ENCODE data around the gene PPP2R3A.
"Not testable (repeated sequence)": the region's sequence is repeated elsewhere in the genome, so short reads cannot be mapped to it uniquely, and the experiment has no call there.

The PPP2R3A gene

DNA sequence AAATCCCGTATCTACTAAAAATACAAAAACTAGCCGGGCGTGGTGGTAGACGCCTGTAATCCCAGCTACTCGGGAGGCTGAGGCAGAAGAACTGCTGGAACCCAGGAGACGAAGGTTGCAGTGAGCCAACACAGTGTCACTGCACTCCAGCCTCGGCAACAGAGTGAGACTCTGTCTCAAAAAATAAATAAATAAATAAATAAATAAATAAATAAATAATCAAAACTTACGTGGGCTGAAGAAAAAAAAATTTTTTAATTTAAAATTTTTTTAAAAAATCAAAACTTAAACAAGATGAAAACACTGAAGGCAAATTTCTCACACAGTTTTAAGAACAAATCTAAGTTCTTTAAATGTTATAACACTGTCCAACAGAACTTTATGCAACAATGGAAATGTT is 216.2 kb downstream of the PPP2R3A start:
- H3K27me3 ChIP-seq (ENCODE audit: insufficient read depth, low read length), result no peaks in the 10 kb centered on the region
- peaks cover 97% of the 10 kb centered on the region for H3K79me2 ChIP-seq (ENCODE audit: control insufficient read depth, insufficient read depth, low read length, unreplicated experiment)
- H3K4me3 ChIP-seq (ENCODE audit: low read depth, low read length), result no peak overlapping the region
- no peak overlapping the region for H3K27ac ChIP-seq (ENCODE audit: low read depth, low read length)
- no peak overlapping the region for H2AFZ ChIP-seq (ENCODE audit: low read length, unreplicated experiment)
- H3K4me1 ChIP-seq (ENCODE audit: control insufficient read depth, insufficient read depth, low read length, unreplicated experiment), result peaks cover 12% of the 10 kb centered on the region
- no peaks in the 10 kb centered on the region for H3K36me3 ChIP-seq (ENCODE audit: insufficient read depth, low read length)

DNA sequence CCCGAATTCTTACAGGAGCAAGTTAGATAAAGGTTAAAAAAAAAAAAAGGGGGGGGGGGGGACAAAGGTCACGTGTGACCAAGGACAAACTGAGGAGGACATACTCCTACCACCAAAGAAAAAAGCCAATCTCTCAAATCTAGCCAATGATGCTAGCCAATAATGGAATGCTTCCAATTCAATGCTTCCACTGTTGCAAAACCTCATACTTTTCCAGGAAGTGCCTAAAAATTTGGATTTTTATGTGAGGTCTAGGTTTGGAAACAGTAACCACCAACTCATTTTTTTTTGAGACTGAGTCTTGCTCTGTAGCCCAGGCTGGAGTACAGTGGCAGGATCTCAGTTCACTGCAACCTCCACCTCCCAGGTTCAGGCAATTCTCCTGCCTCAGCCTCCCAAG is 219.2 kb downstream of the PPP2R3A start:
- no peak overlapping the region for H2AFZ ChIP-seq (ENCODE audit: low read length, unreplicated experiment)
- peaks cover 12% of the 10 kb centered on the region for H3K4me1 ChIP-seq (ENCODE audit: control insufficient read depth, insufficient read depth, low read length, unreplicated experiment)
- no peaks in the 10 kb centered on the region for H3K27me3 ChIP-seq (ENCODE audit: insufficient read depth, low read length)
- H3K27ac ChIP-seq (ENCODE audit: low read depth, low read length), result no peak overlapping the region
- peaks cover 97% of the 10 kb centered on the region for H3K79me2 ChIP-seq (ENCODE audit: control insufficient read depth, insufficient read depth, low read length, unreplicated experiment)
- no peaks in the 10 kb centered on the region for H3K36me3 ChIP-seq (ENCODE audit: insufficient read depth, low read length)
- H3K4me3 ChIP-seq (ENCODE audit: low read depth, low read length), result no peak overlapping the region

DNA sequence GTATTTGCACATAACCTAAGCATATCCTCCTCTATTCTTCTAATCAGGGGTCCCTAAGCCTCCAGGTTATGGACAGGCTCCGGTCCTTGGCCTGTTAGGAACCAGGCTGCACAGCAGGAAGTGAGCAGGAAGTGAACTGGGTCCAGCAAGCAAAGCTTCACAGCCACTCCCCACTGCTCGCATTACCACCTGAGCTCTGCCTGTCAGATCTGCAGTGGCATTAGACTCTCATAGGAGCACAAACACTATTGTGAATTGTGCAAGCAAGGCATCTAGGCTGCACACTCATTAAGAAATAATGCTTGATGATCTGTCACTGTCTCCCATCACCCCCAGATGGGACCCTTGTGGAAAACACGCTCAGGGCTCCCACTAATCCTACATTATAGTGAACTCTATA is 220.8 kb downstream of the PPP2R3A start:
- Histone ChIP-seq H3K4me1 (ENCODE audit: control insufficient read depth, insufficient read depth, low read length, unreplicated experiment) (peaks cover 8% of the 10 kb centered on the region), H2AFZ (ENCODE audit: low read length, unreplicated experiment) (no peak overlapping the region), H3K79me2 (ENCODE audit: control insufficient read depth, insufficient read depth, low read length, unreplicated experiment) (peaks cover 98% of the 10 kb centered on the region), H3K4me3 (ENCODE audit: low read depth, low read length) (no peak overlapping the region), H3K27ac (ENCODE audit: low read depth, low read length) (no peak overlapping the region), H3K27me3 (ENCODE audit: insufficient read depth, low read length) (no peaks in the 10 kb centered on the region), H3K36me3 (ENCODE audit: insufficient read depth, low read length) (no peaks in the 10 kb centered on the region)

DNA sequence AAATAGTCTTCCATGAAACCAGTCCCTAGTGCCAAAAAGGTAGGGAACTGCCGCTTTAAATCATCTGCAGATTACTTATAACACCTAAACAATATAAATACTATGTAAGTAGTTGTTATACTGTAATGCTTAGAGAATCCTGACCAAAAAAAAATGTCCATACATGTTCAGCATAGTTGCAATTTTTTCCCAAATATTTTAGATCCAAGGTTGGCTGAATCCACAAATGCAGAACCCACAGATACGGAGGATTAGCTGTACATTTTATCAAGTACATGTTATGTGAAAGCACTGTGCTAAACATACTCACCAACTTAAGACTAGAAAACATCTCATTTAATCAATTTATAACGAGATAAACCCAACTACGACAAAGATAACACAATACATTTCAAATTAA is 221.3 kb downstream of the PPP2R3A start:
- no peak overlapping the region for H3K4me3 ChIP-seq (ENCODE audit: low read depth, low read length)
- peaks cover 99% of the 10 kb centered on the region for H3K79me2 ChIP-seq (ENCODE audit: control insufficient read depth, insufficient read depth, low read length, unreplicated experiment)
- peaks cover 10% of the 10 kb centered on the region for H3K4me1 ChIP-seq (ENCODE audit: control insufficient read depth, insufficient read depth, low read length, unreplicated experiment)
- H3K27ac ChIP-seq (ENCODE audit: low read depth, low read length), result no peak overlapping the region
- H2AFZ ChIP-seq (ENCODE audit: low read length, unreplicated experiment), result no peak overlapping the region
- H3K27me3 ChIP-seq (ENCODE audit: insufficient read depth, low read length), result no peaks in the 10 kb centered on the region
- H3K36me3 ChIP-seq (ENCODE audit: insufficient read depth, low read length), result no peaks in the 10 kb centered on the region

DNA sequence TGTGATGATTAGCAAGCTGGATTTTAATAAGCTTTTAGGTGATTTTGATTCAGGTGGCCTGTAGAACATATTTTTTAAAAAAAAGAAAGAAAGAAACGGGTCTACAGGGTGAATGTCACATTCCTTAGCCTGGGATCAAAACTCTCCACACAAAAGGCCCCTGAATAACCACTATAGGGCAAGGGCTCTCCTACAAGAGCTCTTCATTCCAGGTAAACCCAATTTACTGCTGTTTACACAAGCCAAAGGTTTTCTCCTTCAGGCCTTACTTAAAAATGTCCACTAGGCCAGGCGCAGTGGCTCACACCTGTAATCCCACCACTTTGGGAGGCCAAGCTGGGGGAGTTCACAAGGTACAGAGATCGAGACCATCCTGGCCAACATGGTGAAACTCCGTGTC is 222.3 kb downstream of the PPP2R3A start:
- no peak overlapping the region for H3K4me3 ChIP-seq (ENCODE audit: low read depth, low read length)
- H3K36me3 ChIP-seq (ENCODE audit: insufficient read depth, low read length), result no peaks in the 10 kb centered on the region
- no peaks in the 10 kb centered on the region for H3K27me3 ChIP-seq (ENCODE audit: insufficient read depth, low read length)
- H2AFZ ChIP-seq (ENCODE audit: low read length, unreplicated experiment), result no peak overlapping the region
- H3K4me1 ChIP-seq (ENCODE audit: control insufficient read depth, insufficient read depth, low read length, unreplicated experiment), result peaks cover 13% of the 10 kb centered on the region
- H3K27ac ChIP-seq (ENCODE audit: low read depth, low read length), result no peak overlapping the region
- H3K79me2 ChIP-seq (ENCODE audit: control insufficient read depth, insufficient read depth, low read length, unreplicated experiment), result peaks cover 99% of the 10 kb centered on the region

DNA sequence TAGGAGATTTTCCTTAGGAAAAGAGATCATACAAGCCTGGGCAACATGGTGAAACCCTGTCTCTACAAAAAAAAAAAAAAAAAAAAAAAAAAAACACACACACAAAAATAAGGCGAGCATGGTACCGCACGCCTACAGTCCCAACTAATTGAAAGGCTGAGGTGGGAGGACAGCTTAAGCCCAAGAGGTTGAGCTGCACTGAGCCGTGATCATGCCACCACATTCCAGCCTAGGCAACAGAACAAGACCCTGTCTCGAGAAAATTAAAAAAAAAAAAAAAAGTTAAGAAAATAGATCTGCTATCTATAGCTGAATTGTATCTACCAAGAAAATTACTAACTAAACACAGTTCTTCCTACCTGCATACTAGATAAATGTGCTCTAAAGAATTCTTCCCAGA is 223.5 kb downstream of the PPP2R3A start:
- Histone ChIP-seq H3K4me3 (ENCODE audit: low read depth, low read length) (no peak overlapping the region), H3K79me2 (ENCODE audit: control insufficient read depth, insufficient read depth, low read length, unreplicated experiment) (peaks cover 99% of the 10 kb centered on the region), H3K36me3 (ENCODE audit: insufficient read depth, low read length) (no peaks in the 10 kb centered on the region), H3K27ac (ENCODE audit: low read depth, low read length) (no peak overlapping the region), H3K27me3 (ENCODE audit: insufficient read depth, low read length) (no peaks in the 10 kb centered on the region), H3K4me1 (ENCODE audit: control insufficient read depth, insufficient read depth, low read length, unreplicated experiment) (peaks cover 13% of the 10 kb centered on the region), H2AFZ (ENCODE audit: low read length, unreplicated experiment) (no peak overlapping the region)

DNA sequence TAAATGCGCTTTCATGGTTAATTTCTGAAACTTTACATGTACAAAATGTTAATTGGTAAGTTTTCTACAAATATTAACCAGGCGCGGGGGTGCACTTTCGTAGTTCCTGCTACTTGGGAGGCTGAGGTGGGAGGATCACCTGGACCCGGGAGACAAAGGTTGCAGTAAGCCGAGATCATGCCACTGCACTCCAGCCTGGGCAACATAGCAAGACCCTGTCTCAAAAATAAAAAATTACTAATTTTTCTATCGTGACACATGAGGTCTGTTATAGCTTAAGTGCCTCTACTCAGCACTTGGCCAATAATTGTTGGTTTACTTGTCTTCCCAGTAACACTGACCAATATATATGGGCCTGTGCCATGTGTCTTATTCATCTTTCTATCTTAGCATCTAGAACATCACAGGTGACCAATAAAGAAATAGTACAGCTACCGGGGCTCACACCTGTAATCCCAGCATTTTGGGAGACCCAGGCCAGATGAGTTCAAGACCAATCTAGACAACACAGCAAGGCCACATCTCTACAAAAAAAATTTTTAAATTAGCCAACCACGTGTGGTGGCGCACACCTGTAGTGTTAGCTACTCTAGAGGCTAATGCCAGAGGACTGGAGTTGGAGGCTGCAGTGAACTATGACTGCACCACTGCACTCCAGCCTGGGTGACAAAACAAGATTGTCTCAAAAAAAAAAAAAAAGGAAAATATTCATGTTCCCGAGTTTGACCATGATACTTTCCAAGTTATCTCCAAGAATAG is 224.5 kb downstream of the PPP2R3A start:
- 0 out of 2 replicates have a peak, but pooled peaks cover 4% of the 10 kb centered on the region for H3K36me3 ChIP-seq (ENCODE audit: insufficient read depth, low read length)
- no peak overlapping the region for H2AFZ ChIP-seq (ENCODE audit: low read length, unreplicated experiment)
- no peaks in the 10 kb centered on the region for H3K27me3 ChIP-seq (ENCODE audit: insufficient read depth, low read length)
- peaks cover 99% of the 10 kb centered on the region for H3K79me2 ChIP-seq (ENCODE audit: control insufficient read depth, insufficient read depth, low read length, unreplicated experiment)
- peaks cover 13% of the 10 kb centered on the region for H3K4me1 ChIP-seq (ENCODE audit: control insufficient read depth, insufficient read depth, low read length, unreplicated experiment)
- H3K4me3 ChIP-seq (ENCODE audit: low read depth, low read length), result no peak overlapping the region
- no peak overlapping the region for H3K27ac ChIP-seq (ENCODE audit: low read depth, low read length)

DNA sequence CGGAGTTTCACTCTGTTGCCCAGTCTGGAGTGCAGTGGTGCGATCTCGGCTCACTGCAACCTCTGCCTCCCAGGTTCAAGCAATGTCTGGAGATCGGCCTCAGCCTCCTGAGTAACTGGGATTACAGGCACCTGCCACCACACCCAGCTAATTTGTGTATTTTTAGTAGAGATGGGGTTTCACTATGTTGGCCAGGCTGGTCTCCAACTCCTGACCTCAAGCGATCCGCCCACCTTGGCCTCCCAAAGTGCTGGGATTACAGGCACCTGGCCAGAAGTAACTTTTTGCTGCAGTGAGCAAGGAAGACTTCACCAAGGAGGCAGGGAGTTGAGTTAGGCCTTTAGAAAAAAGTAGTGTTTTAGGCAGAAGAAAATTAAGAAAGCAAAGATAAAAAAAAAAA is 226.7 kb downstream of the PPP2R3A start:
- H3K27ac ChIP-seq (ENCODE audit: low read depth, low read length); H3K27me3 ChIP-seq (ENCODE audit: insufficient read depth, low read length); H3K36me3 ChIP-seq (ENCODE audit: insufficient read depth, low read length); H3K4me1 ChIP-seq (ENCODE audit: control insufficient read depth, insufficient read depth, low read length, unreplicated experiment); H2AFZ ChIP-seq (ENCODE audit: low read length, unreplicated experiment): not testable (repeated sequence)
- peaks cover 85% of the 10 kb centered on the region for H3K79me2 ChIP-seq (ENCODE audit: control insufficient read depth, insufficient read depth, low read length, unreplicated experiment)
- H3K4me3 ChIP-seq (ENCODE audit: low read depth, low read length), result peak overlapping the region; percentile 92

DNA sequence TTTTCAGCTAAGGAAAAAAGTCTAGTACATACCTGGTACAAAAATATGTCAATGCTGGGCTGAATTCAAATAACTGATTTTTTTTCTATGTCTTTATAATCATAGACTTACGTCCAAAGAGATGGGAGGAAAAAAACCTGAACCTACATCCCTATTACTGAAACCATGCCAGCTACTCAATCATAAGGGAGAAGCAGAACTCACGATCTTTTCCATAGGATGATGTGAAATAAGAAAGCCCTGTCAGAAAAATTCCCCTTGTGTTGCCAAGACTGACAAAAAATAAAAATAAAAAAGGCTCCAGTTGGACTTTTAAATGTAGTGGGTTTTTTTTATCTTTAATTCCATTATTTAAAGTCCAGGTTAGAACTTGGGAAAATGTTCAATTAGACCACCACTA is 227.3 kb downstream of the PPP2R3A start:
- H3K4me1 ChIP-seq (ENCODE audit: control insufficient read depth, insufficient read depth, low read length, unreplicated experiment), result peaks cover 14% of the 10 kb centered on the region
- H3K4me3 ChIP-seq (ENCODE audit: low read depth, low read length), result peak overlapping the region; percentile 92
- peak overlapping the region; percentile 18; the same call in 1 of the 2 replicates for H3K27ac ChIP-seq (ENCODE audit: low read depth, low read length)
- no peaks in the 10 kb centered on the region for H3K27me3 ChIP-seq (ENCODE audit: insufficient read depth, low read length)
- no peak overlapping the region for H2AFZ ChIP-seq (ENCODE audit: low read length, unreplicated experiment)
- H3K36me3 ChIP-seq (ENCODE audit: insufficient read depth, low read length), result 0 out of 2 replicates have a peak, but pooled peaks cover 4% of the 10 kb centered on the region
- H3K79me2 ChIP-seq (ENCODE audit: control insufficient read depth, insufficient read depth, low read length, unreplicated experiment), result peaks cover 78% of the 10 kb centered on the region

DNA sequence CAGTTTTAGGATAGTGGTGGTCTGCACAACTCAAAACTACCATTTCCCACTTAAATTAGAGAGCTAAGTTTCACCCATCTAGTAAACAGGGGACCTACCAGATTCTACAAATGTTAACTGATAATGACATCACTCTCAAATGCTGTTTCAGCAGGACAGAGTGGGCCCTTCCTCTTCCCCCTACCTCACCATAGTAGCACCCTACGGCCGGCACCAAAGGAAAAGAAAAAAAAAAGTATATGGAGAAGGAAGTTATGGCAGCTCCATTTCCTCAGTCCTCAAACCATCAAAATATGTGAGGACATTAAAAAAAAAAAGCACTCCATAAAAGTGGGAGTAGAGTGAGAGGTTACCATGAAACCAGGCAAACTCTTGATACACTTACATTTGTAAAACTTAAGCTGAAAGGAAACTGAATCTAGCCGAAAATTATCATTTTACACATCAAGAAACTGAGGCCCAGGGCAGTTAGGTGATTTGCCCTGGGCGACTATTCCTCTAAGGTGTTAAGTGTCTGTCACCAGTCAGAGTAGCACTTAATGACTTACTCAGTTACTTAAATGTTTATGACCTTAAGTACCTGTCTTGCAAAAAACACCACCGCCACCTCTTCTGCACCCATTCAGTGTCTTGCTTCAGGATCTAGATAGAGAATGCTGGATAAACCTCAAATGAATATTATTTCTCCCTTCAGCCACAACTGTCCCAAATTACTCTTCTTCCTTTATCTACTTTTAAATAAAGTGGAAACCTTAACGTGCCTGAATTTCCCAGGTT is 227.9 kb downstream of the PPP2R3A start:
- Histone ChIP-seq H3K27me3 (ENCODE audit: insufficient read depth, low read length) (no peaks in the 10 kb centered on the region), H3K4me1 (ENCODE audit: control insufficient read depth, insufficient read depth, low read length, unreplicated experiment) (peaks cover 17% of the 10 kb centered on the region), H3K27ac (ENCODE audit: low read depth, low read length) (peak overlapping the region; percentile 18; the same call in 1 of the 2 replicates), H3K79me2 (ENCODE audit: control insufficient read depth, insufficient read depth, low read length, unreplicated experiment) (peaks cover 72% of the 10 kb centered on the region), H3K4me3 (ENCODE audit: low read depth, low read length) (peak overlapping the region; percentile 92), H2AFZ (ENCODE audit: low read length, unreplicated experiment) (no peak overlapping the region), H3K36me3 (ENCODE audit: insufficient read depth, low read length) (0 out of 2 replicates have a peak, but pooled peaks cover 4% of the 10 kb centered on the region)
